ENCODE measurements around the gene TMEM126A. TPM values are rescaled to one million over a fixed set of nuclear protein-coding genes. Genes with fewer than 3 reads are reported as not detected.

TMEM126A gene
- total and polyA plus RNA-seq, 2 experiments from 2014 or later = 24.7 to 71.1 TPM

- H3K4me1 Mint-ChIP-seq = peaks cover 16% of the 10 kb centered on the region; the same call in 2 of the 3 replicates
- H3K27ac Mint-ChIP-seq = no peak overlapping the region
- Histone ChIP-seq H3K27me3 (ENCODE audit: insufficient read depth) (no peaks in the 10 kb centered on the region), H3K4me2 (no peak overlapping the region), H3K79me2 (replicated peaks; ENCODE audit: insufficient read depth) (no peaks in the 10 kb centered on the region), H3K27ac (ENCODE audit: low read depth) (no peak overlapping the region), H4K20me1 (replicated peaks; ENCODE audit: insufficient read depth) (no peaks in the 10 kb centered on the region), H3K36me3 (ENCODE audit: insufficient read depth) (no peaks in the 10 kb centered on the region), H3K4me1 (ENCODE audit: insufficient read depth) (peaks cover 6% of the 10 kb centered on the region; the same call in 1 of the 2 replicates), H3K4me3 (no peak overlapping the region), H3K9me2 (ENCODE audit: insufficient read depth) (0 out of 2 replicates have a peak, but pooled peaks cover 4% of the 10 kb centered on the region), H2AFZ (no peak overlapping the region), H3F3A (replicated peaks; ENCODE audit: low read depth) (no peaks in the 10 kb centered on the region)
- DNase-seq (ENCODE audit: low spot score) (no peak), ATAC-seq (no peak)
- H3K36me3 Mint-ChIP-seq (ENCODE audit: low read depth) = no peaks in the 10 kb centered on the region; the same call in 2 of the 3 replicates
- H3K27me3 Mint-ChIP-seq (ENCODE audit: insufficient read depth, low read depth, poor library complexity) = peaks cover 2% of the 10 kb centered on the region
- no peak for TF ChIP-seq ZNF331 (CRISPR knock-in tag; IDR thresholded peaks at IDR 0.05; ENCODE audit: low read depth)
- TF ChIP-seq STAT1 (IDR thresholded peaks at IDR 0.05; ENCODE audit: unreplicated experiment) = no peak
- H3K4me3 Mint-ChIP-seq = no peak overlapping the region
- no peaks in the 10 kb centered on the region for H3K9me3 Mint-ChIP-seq
These were observed 48.7 kb upstream of the TMEM126A start for GRCh38 chr11:85599083-85599482.

- Histone ChIP-seq H3K4me2 (no peak overlapping the region), H3K36me3 (ENCODE audit: insufficient read depth) (no peaks in the 10 kb centered on the region), H3K79me2 (replicated peaks; ENCODE audit: insufficient read depth) (no peaks in the 10 kb centered on the region), H3F3A (replicated peaks; ENCODE audit: low read depth) (no peaks in the 10 kb centered on the region), H4K20me1 (replicated peaks; ENCODE audit: insufficient read depth) (no peaks in the 10 kb centered on the region), H3K9me2 (ENCODE audit: insufficient read depth) (0 out of 2 replicates have a peak, but pooled peaks cover 4% of the 10 kb centered on the region), H3K27me3 (ENCODE audit: insufficient read depth) (no peaks in the 10 kb centered on the region), H2AFZ (no peak overlapping the region), H3K4me1 (ENCODE audit: insufficient read depth) (peaks cover 17% of the 10 kb centered on the region; the same call in 1 of the 2 replicates), H3K4me3 (no peak overlapping the region), H3K27ac (ENCODE audit: low read depth) (no peak overlapping the region)
- peaks cover 27% of the 10 kb centered on the region; the same call in 2 of the 3 replicates for H3K4me1 Mint-ChIP-seq
- H3K4me3 Mint-ChIP-seq = no peak overlapping the region
- H3K27ac Mint-ChIP-seq = no peak overlapping the region
- peaks cover 2% of the 10 kb centered on the region for H3K27me3 Mint-ChIP-seq (ENCODE audit: insufficient read depth, low read depth, poor library complexity)
- ATAC-seq = no peak
- peaks cover 12% of the 10 kb centered on the region for H3K9me3 Mint-ChIP-seq
- no peak for TF ChIP-seq REST (IDR thresholded peaks at IDR 0.05; ENCODE audit: unreplicated experiment)
- no peak for TF ChIP-seq EZH2phosphoT487 (IDR thresholded peaks at IDR 0.05; ENCODE audit: unreplicated experiment)
- no peak for TF ChIP-seq JUNB (IDR thresholded peaks at IDR 0.05; ENCODE audit: unreplicated experiment)
- no peak for DNase-seq (ENCODE audit: low spot score)
- H3K36me3 Mint-ChIP-seq (ENCODE audit: low read depth) = peaks cover 22% of the 10 kb centered on the region
These were observed 45.1 kb upstream of the TMEM126A start for GRCh38 chr11:85602526-85603213.

GRCh38 chr11:85603220-85603619 is 44.5 kb upstream of the TMEM126A start:
- peaks cover 33% of the 10 kb centered on the region for H3K4me1 Mint-ChIP-seq
- Histone ChIP-seq H3K27ac (ENCODE audit: low read depth) (no peak overlapping the region), H3F3A (replicated peaks; ENCODE audit: low read depth) (no peaks in the 10 kb centered on the region), H3K36me3 (ENCODE audit: insufficient read depth) (no peaks in the 10 kb centered on the region), H3K4me2 (no peak overlapping the region), H3K9me2 (ENCODE audit: insufficient read depth) (0 out of 2 replicates have a peak, but pooled peaks cover 4% of the 10 kb centered on the region), H3K27me3 (ENCODE audit: insufficient read depth) (no peaks in the 10 kb centered on the region), H2AFZ (no peak overlapping the region), H3K79me2 (replicated peaks; ENCODE audit: insufficient read depth) (no peaks in the 10 kb centered on the region), H3K4me3 (no peak overlapping the region), H4K20me1 (replicated peaks; ENCODE audit: insufficient read depth) (no peaks in the 10 kb centered on the region), H3K4me1 (ENCODE audit: insufficient read depth) (peaks cover 20% of the 10 kb centered on the region; the same call in 1 of the 2 replicates)
- DNase-seq (ENCODE audit: low spot score) = no peak
- H3K4me3 Mint-ChIP-seq = no peak overlapping the region
- no peak for ATAC-seq
- peaks cover 2% of the 10 kb centered on the region for H3K27me3 Mint-ChIP-seq (ENCODE audit: insufficient read depth, low read depth, poor library complexity)
- H3K36me3 Mint-ChIP-seq (ENCODE audit: low read depth) = peaks cover 28% of the 10 kb centered on the region
- H3K27ac Mint-ChIP-seq = no peak overlapping the region
- peaks cover 12% of the 10 kb centered on the region for H3K9me3 Mint-ChIP-seq
- TF ChIP-seq CREB1 (CRISPR knock-in tag; IDR thresholded peaks at IDR 0.05; ENCODE audit: low read depth) = no peak
- no peak for TF ChIP-seq POLR2AphosphoS5 (IDR thresholded peaks at IDR 0.05; ENCODE audit: low read depth)

Data from GM23338 (cell line).